ENCODE results near the gene DENND1A. TPM values are rescaled to one million over a fixed set of nuclear protein-coding genes. Genes with fewer than 3 reads are reported as not detected.

DENND1A gene
- polyA plus RNA-seq, 2 of the 4 experiments (the other 2 are of a cell fraction): 15.1 to 21.9 TPM

- DNase-seq (ENCODE audit: low read depth in 1 of 2, low spot score in 1 of 2): no peak
- no peak overlapping the region for H3K4me3 ChIP-seq
- FAIRE-seq: no peak
- TF ChIP-seq ZC3H11A (IDR thresholded peaks at IDR 0.05): no peak
- no peak for TF ChIP-seq HEYL (CRISPR knock-in tag; IDR thresholded peaks at IDR 0.05)
- no peak for TF ChIP-seq GATA3 (IDR thresholded peaks at IDR 0.05; ENCODE audit: borderline replicate concordance)
- no peak overlapping the region for H3K27ac ChIP-seq
- peak overlapping the region; percentile 89; the same call in 2 of the 3 replicates for H3K4me2 ChIP-seq
- H3K4me1 ChIP-seq: peaks cover 71% of the 10 kb centered on the region
- POLR2A ChIA-PET: no interaction called here
- H3K9me3 ChIP-seq: peaks cover 7% of the 10 kb centered on the region; the same call in 2 of the 3 replicates
- CTCF ChIA-PET: no interaction called here
- WGBS (ENCODE audit: missing lambda C conversion rate): 87% methylated on average over 5 of the region's 5 CpGs
- ATAC-seq: no peak
These were observed 3.0 kb downstream of the DENND1A start for GRCh38 chr9:123926941-123927340.

- H3K9me3 ChIP-seq: peaks cover 7% of the 10 kb centered on the region; the same call in 2 of the 3 replicates
- CTCF ChIA-PET: no interaction called here
- TF ChIP-seq NPAS2 (CRISPR knock-in tag; IDR thresholded peaks at IDR 0.05; ENCODE audit: borderline replicate concordance) (no peak), KDM5A (IDR thresholded peaks at IDR 0.05) (no peak), RAD21 (conservative IDR thresholded peaks at IDR 0.05 in 1 of 2, IDR thresholded peaks at IDR 0.05 in 1 of 2) (no peak), HDAC2 (IDR thresholded peaks at IDR 0.05) (no peak), ZFP36 (IDR thresholded peaks at IDR 0.05; ENCODE audit: borderline replicate concordance, partially characterized antibody) (no peak), EHF (CRISPR knock-in tag; IDR thresholded peaks at IDR 0.05) (no peak)
- H3K4me2 ChIP-seq: peak overlapping the region; percentile 19; the same call in 1 of the 3 replicates
- no peak for ATAC-seq
- H3K27ac ChIP-seq: no peak overlapping the region; a peak in 1 of 6 replicates
- DNase-seq (ENCODE audit: low read depth in 1 of 2, low spot score in 1 of 2): no peak
- peaks cover 70% of the 10 kb centered on the region for H3K4me1 ChIP-seq
- H3K4me3 ChIP-seq: no peak overlapping the region
- 41% methylated on average over 2 of the region's 2 CpGs for WGBS (ENCODE audit: missing lambda C conversion rate)
- FAIRE-seq: no peak
- POLR2A ChIA-PET: no interaction called here
These were observed 4.1 kb downstream of the DENND1A start for GRCh38 chr9:123925819-123926218.

- peaks cover 64% of the 10 kb centered on the region for H3K4me1 ChIP-seq
- H3K4me3 ChIP-seq: no peak overlapping the region
- H3K4me2 ChIP-seq: no peak overlapping the region
- ATAC-seq (no peak), DNase-seq (ENCODE audit: low read depth in 1 of 2, low spot score in 1 of 2) (no peak), FAIRE-seq (no peak)
- TF ChIP-seq EP300 (IDR thresholded peaks at IDR 0.05) (no peak), PHF8 (IDR thresholded peaks at IDR 0.05; ENCODE audit: borderline replicate concordance, low read depth) (no peak), TFCP2L1 (CRISPR knock-in tag; IDR thresholded peaks at IDR 0.05) (no peak), CBX2 (IDR thresholded peaks at IDR 0.05; ENCODE audit: borderline replicate concordance, low read depth) (no peak), USF2 (IDR thresholded peaks at IDR 0.05) (no peak), ZC3H11A (IDR thresholded peaks at IDR 0.05) (no peak), ESRRA (IDR thresholded peaks at IDR 0.05; ENCODE audit: borderline replicate concordance, low read length) (no peak), KDM5A (IDR thresholded peaks at IDR 0.05) (no peak)
- H3K9me3 ChIP-seq: peaks cover 7% of the 10 kb centered on the region; the same call in 2 of the 3 replicates
- 94% methylated on average over 3 of the region's 3 CpGs for WGBS (ENCODE audit: missing lambda C conversion rate)
- H3K27ac ChIP-seq: no peak overlapping the region
- POLR2A ChIA-PET: interaction anchor here (1.0 kb wide), 1 partner anchor 114 kb away, joined by 3 read pairs; no protein-coding TSS in a partner anchor
- CTCF ChIA-PET: interaction anchor here (0.7 to 1.1 kb wide), 2 partner anchors 15 to 42 kb away, joined by 3 read pairs; no protein-coding TSS in a partner anchor
These were observed 4.8 kb downstream of the DENND1A start for GRCh38 chr9:123925161-123925560.

GRCh38 chr9:123924727-123925126 lies 5.2 kb downstream of the DENND1A start:
- FAIRE-seq (no peak), ATAC-seq (no peak), DNase-seq (ENCODE audit: low read depth in 1 of 2, low spot score in 1 of 2) (no peak)
- no peak overlapping the region for H3K27ac ChIP-seq
- peaks cover 7% of the 10 kb centered on the region; the same call in 2 of the 3 replicates for H3K9me3 ChIP-seq
- H3K4me1 ChIP-seq: peaks cover 64% of the 10 kb centered on the region
- no peak for TF ChIP-seq SREBF2 (IDR thresholded peaks at IDR 0.05)
- TF ChIP-seq NR3C1 (IDR thresholded peaks at IDR 0.05): no peak
- no peak for TF ChIP-seq ESRRA (IDR thresholded peaks at IDR 0.05; ENCODE audit: borderline replicate concordance, low read length)
- TF ChIP-seq RARB (CRISPR knock-in tag; IDR thresholded peaks at IDR 0.05): no peak
- TF ChIP-seq EHMT2 (IDR thresholded peaks at IDR 0.05; ENCODE audit: low read depth): no peak
- TF ChIP-seq ATOH8 (CRISPR knock-in tag; IDR thresholded peaks at IDR 0.05; ENCODE audit: low read depth): no peak
- TF ChIP-seq CBX8 (IDR thresholded peaks at IDR 0.05): no peak
- TF ChIP-seq FOSL2 (IDR thresholded peaks at IDR 0.05): no peak
- TF ChIP-seq FOSL2 (CRISPR knock-in tag; IDR thresholded peaks at IDR 0.05): no peak
- TF ChIP-seq HMGXB4 (CRISPR knock-in tag; IDR thresholded peaks at IDR 0.05; ENCODE audit: borderline replicate concordance): no peak
- no peak for TF ChIP-seq RCOR1 (IDR thresholded peaks at IDR 0.05; ENCODE audit: low read depth, low read length)
- no peak for TF ChIP-seq CBX2 (IDR thresholded peaks at IDR 0.05; ENCODE audit: borderline replicate concordance, low read depth)
- TF ChIP-seq TFCP2L1 (CRISPR knock-in tag; IDR thresholded peaks at IDR 0.05): no peak
- TF ChIP-seq E2F6 (IDR thresholded peaks at IDR 0.05; ENCODE audit: borderline replicate concordance, low read depth): no peak
- no peak for TF ChIP-seq JUNB (IDR thresholded peaks at IDR 0.05)
- no peak for TF ChIP-seq ZC3H11A (IDR thresholded peaks at IDR 0.05)
- TF ChIP-seq HDAC2 (IDR thresholded peaks at IDR 0.05): no peak
- ChIA-PET POLR2A (interaction anchor here (1.0 kb wide), 1 partner anchor 115 kb away, joined by 3 read pairs; no protein-coding TSS in a partner anchor), CTCF (interaction anchor here (0.7 to 1.1 kb wide), 2 partner anchors 16 to 42 kb away, joined by 3 read pairs; no protein-coding TSS in a partner anchor)
- WGBS (ENCODE audit: missing lambda C conversion rate): 95% methylated on average over 5 of the region's 5 CpGs
- H3K4me2 ChIP-seq: no peak overlapping the region
- H3K4me3 ChIP-seq: no peak overlapping the region
